Esophagus muscularis mucosa (tissue), 4 donors: ENCODE results near the gene ABCC3. TPM values are rescaled to one million over a fixed set of nuclear protein-coding genes. Genes with fewer than 3 reads are reported as not detected.

Experiments used
- DNase-seq: peaks from one replicate; pipeline ENCODE4 v3.0.0-alpha.2; 2017; ENCODE audit errors: extremely low spot score
- H3K27ac ChIP-seq, 4 donors: fragments of 200-600 bp; sonication (generic); replicated peaks in 1 of 4; 1 replicate in 3 of 4; 2 replicates in 1 of 4; pipeline ENCODE4 v1.5.1; 2016 to 2019; ENCODE audit warnings: mild to moderate bottlenecking in 1 of 4
- H3K27me3 ChIP-seq, 4 donors: fragments of 200-600 bp; sonication (generic); one replicate each; pipeline versions ENCODE4 v1.5.1 to v1.6.0; 2016 to 2019
- H3K36me3 ChIP-seq, 4 donors: fragments of 200-600 bp; sonication (generic); one replicate each; pipeline ENCODE4 v1.5.1; 2016 to 2019
- H3K4me1 ChIP-seq, 4 donors: fragments of 200-600 bp; sonication (generic); one replicate each; pipeline ENCODE4 v1.5.1; 2016 to 2019
- H3K4me3 ChIP-seq, 4 donors: fragments of 200-600 bp; sonication (generic); 1 replicate in 2 of 4; 2 replicates in 2 of 4; pipeline ENCODE4 v1.5.1; 2016 to 2019; ENCODE audit warnings: mild to moderate bottlenecking in 4 of 4, moderate library complexity in 1 of 4
- H3K9me3 ChIP-seq, 4 donors: fragments of 200-600 bp; sonication (generic); 1 replicate in 3 of 4; 2 replicates in 1 of 4; pipeline ENCODE4 v1.5.1; 2016 to 2019
- EP300 ChIP-seq: sonication (generic); formaldehyde crosslinking; IDR thresholded peaks from one replicate; pipeline ENCODE4 v1.6.1; 2017; ENCODE audit warnings: antibody characterized with exemption
- POLR2A ChIP-seq: fragments of 450-650 bp; IDR thresholded peaks from one replicate; pipeline ENCODE4 v1.6.1; 2017; ENCODE audit warnings: antibody characterized with exemption, moderate library complexity, mild to moderate bottlenecking, low read depth
- POLR2AphosphoS5 ChIP-seq, 2 donors: sonication (generic); formaldehyde crosslinking; IDR thresholded peaks; one replicate each; pipeline ENCODE4 v1.6.1; 2017; ENCODE audit warnings: antibody characterized with exemption in 2 of 2
- WGBS: methylation state at CpG from one replicate; pipeline ENCODE4 v1.1.5; 2018; 5-methylcytosine and 5-hydroxymethylcytosine counted together
- intact Hi-C: fragments of 100-400 bp; cut with DNase I; formaldehyde crosslinking; loops from one replicate; pipeline ENCODE4 v1.15.1; 2023
- total RNA-seq, 4 donors: library from RNA; depleted of rRNA; stranded (reverse); fragments of >200 nt; gene quantifications; one replicate each; pipeline versions ENCODE4 v1.1.0 to v1.2.1, GENCODE V29; 2016
- TF ChIP-seq, protein P1 (sequence below), 3 experiments: fragments of 200-600 bp in 2 of 3; fragments of 450-650 bp in 1 of 3; sonication (generic) in 2 of 3; IDR thresholded peaks; one replicate each; pipeline ENCODE4 v1.5.1; 2017 to 2019; ENCODE audit warnings: antibody characterized with exemption in 3 of 3, mild to moderate bottlenecking in 2 of 3, moderate library complexity in 1 of 3

The ABCC3 gene, protein sequence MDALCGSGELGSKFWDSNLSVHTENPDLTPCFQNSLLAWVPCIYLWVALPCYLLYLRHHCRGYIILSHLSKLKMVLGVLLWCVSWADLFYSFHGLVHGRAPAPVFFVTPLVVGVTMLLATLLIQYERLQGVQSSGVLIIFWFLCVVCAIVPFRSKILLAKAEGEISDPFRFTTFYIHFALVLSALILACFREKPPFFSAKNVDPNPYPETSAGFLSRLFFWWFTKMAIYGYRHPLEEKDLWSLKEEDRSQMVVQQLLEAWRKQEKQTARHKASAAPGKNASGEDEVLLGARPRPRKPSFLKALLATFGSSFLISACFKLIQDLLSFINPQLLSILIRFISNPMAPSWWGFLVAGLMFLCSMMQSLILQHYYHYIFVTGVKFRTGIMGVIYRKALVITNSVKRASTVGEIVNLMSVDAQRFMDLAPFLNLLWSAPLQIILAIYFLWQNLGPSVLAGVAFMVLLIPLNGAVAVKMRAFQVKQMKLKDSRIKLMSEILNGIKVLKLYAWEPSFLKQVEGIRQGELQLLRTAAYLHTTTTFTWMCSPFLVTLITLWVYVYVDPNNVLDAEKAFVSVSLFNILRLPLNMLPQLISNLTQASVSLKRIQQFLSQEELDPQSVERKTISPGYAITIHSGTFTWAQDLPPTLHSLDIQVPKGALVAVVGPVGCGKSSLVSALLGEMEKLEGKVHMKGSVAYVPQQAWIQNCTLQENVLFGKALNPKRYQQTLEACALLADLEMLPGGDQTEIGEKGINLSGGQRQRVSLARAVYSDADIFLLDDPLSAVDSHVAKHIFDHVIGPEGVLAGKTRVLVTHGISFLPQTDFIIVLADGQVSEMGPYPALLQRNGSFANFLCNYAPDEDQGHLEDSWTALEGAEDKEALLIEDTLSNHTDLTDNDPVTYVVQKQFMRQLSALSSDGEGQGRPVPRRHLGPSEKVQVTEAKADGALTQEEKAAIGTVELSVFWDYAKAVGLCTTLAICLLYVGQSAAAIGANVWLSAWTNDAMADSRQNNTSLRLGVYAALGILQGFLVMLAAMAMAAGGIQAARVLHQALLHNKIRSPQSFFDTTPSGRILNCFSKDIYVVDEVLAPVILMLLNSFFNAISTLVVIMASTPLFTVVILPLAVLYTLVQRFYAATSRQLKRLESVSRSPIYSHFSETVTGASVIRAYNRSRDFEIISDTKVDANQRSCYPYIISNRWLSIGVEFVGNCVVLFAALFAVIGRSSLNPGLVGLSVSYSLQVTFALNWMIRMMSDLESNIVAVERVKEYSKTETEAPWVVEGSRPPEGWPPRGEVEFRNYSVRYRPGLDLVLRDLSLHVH (N-terminal part only)
- total RNA-seq: 1 to 10 TPM in 3 of 4 donors, under 1 TPM in 1; 0.50 to 2.9 (median 1.9) TPM

DNA sequence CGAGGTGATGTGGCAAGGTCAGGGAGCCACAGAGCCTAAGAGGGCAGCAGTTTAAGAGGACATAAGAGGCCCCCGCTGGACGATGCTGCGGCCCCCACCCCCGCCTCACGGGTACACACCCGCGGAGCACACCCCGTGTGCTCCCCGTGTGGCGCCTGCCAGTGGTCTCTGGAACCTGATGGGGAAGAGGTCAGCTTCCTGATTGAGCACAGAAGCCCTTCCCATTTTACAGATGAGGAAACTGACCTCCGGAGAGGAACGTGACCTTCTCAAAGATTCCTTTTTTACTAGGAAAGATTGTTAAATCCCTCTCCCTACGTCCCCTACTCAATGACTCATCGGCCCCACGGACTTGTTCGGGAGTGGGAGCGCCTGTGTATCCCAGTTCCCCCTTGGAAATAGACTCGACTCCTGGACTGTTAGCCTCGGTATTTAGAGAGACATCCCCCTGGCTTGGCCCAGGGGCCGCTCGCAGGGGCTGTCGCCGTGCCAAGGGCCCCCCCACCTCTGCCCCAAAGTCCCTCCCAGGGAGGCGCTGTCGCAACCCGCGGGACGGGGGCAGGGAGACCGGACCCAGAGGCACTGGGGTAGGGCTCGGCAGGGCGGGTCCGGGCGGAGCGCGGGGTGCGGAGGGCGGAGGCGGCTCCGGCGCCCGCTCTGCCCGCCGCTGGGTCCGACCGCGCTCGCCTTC lies at the start of gene ABCC3:
Gene ABCC3, plus strand, starts transcription at position 658 of the 691 bp plus-strand sequence. CDS start 56 bp downstream, outside the sequence.
- intact Hi-C loops: loop anchor here (5.0 kb wide), 1 partner anchor 152 kb away; no protein-coding TSS in a partner anchor
- Histone ChIP-seq H3K4me3 (peak within 1 kb of the TSS; percentile 51 to 59 (median 54)), H3K4me1 (peaks cover 20 to 31% (median 27%) of the 10 kb centered on the region in 4 donors), H3K36me3 (no peaks in the 10 kb centered on the region), H3K27me3 (peaks cover 7 to 76% (median 19%) of the 10 kb centered on the region in 4 donors), H3K27ac (no peak within 1 kb of the TSS), H3K9me3 (no peaks in the 10 kb centered on the region)
- 28% methylated on average over 14 of the region's 48 CpGs for WGBS
- TF ChIP-seq POLR2A: no peak
- no peak for TF ChIP-seq EP300
- no peak for TF ChIP-seq POLR2AphosphoS5 (IDR thresholded peaks at IDR 0.05)
- TF ChIP-seq, protein P1, sequence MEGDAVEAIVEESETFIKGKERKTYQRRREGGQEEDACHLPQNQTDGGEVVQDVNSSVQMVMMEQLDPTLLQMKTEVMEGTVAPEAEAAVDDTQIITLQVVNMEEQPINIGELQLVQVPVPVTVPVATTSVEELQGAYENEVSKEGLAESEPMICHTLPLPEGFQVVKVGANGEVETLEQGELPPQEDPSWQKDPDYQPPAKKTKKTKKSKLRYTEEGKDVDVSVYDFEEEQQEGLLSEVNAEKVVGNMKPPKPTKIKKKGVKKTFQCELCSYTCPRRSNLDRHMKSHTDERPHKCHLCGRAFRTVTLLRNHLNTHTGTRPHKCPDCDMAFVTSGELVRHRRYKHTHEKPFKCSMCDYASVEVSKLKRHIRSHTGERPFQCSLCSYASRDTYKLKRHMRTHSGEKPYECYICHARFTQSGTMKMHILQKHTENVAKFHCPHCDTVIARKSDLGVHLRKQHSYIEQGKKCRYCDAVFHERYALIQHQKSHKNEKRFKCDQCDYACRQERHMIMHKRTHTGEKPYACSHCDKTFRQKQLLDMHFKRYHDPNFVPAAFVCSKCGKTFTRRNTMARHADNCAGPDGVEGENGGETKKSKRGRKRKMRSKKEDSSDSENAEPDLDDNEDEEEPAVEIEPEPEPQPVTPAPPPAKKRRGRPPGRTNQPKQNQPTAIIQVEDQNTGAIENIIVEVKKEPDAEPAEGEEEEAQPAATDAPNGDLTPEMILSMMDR (IDR thresholded peaks at IDR 0.05): no peak
- DNase-seq: no peak

- 88% methylated on average over 4 of the region's 4 CpGs for WGBS
- Histone ChIP-seq H3K9me3 (no peaks in the 10 kb centered on the region), H3K4me3 (no peak overlapping the region), H3K36me3 (no peaks in the 10 kb centered on the region), H3K27me3 (no peaks in the 10 kb centered on the region), H3K27ac (no peak overlapping the region), H3K4me1 (peaks cover 19 to 24% (median 22%) of the 10 kb centered on the region in 4 donors)
- no peak for DNase-seq
- TF ChIP-seq POLR2A (no peak), POLR2AphosphoS5 (IDR thresholded peaks at IDR 0.05) (no peak), EP300 (no peak)
- TF ChIP-seq, protein P1 (IDR thresholded peaks at IDR 0.05): no peak
- intact Hi-C loops: no loop called here
Observed at GRCh38 chr17:50585346-50585745, 49.3 kb upstream of the ABCC3 start.

DNA sequence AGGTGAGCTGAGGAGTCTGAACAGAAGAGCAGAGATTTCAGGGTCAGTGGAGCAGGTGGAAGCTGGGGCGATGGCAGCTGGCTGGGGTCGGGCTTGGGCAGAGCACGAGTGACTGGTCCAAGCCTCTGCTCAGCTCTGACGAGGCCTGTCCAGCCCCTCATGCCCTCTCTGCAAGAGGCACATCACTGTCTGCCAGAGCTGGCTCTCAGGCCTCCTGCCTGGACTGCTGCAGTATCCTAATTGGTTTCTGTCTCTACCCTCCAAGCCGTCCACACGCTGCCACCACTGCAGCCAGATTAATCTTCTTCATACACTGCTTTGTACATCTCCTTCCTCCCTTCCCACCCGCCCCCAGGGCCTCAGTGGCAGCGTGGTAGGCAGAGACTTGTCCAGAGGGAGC lies 48.8 kb upstream of the ABCC3 start:
- no peak for DNase-seq
- WGBS: 82% methylated on average over 7 of the region's 8 CpGs
- no peaks in the 10 kb centered on the region for H3K36me3 ChIP-seq
- intact Hi-C loops: no loop called here
- peaks cover 19 to 27% (median 24%) of the 10 kb centered on the region in 4 donors for H3K4me1 ChIP-seq
- no peaks in the 10 kb centered on the region for H3K27me3 ChIP-seq
- H3K27ac ChIP-seq: no peak overlapping the region
- no peak overlapping the region for H3K4me3 ChIP-seq
- no peaks in the 10 kb centered on the region for H3K9me3 ChIP-seq
- TF ChIP-seq POLR2AphosphoS5 (IDR thresholded peaks at IDR 0.05) (no peak), EP300 (no peak), POLR2A (no peak)
- TF ChIP-seq, protein P1 (IDR thresholded peaks at IDR 0.05): no peak
